PC-9 (cell line): ENCODE results near the gene GPRIN2. TPM values are rescaled to one million over a fixed set of nuclear protein-coding genes. Genes with fewer than 3 reads are reported as not detected.

Source experiments
- BruUV-seq: library from RNA; stranded (reverse); fragments of 400-500 nt; replicated peaks from 2 replicates; lab custom pipeline; 2021; lab: Mats Ljungman, UMichigan
- CTCF ChIA-PET: fragments of 300-600 bp; sonication (Branson Sonifier 250); formaldehyde crosslinking; loops from one replicate; lab custom pipeline; 2022; ENCODE audit warnings: antibody characterized with exemption; lab: Charles Lee
- POLR2A ChIA-PET: fragments of 300-600 bp; sonication (Branson Sonifier 250); formaldehyde crosslinking; loops from one replicate; lab custom pipeline; 2022; ENCODE audit warnings: antibody characterized with exemption; ENCODE audit not compliant: unreplicated experiment; lab: Charles Lee
- DNase-seq, 2 experiments: peaks; one replicate each; pipeline versions ENCODE4 v3.0.0 to v3.0.0-alpha.2; 2015 to 2022; ENCODE audit warnings: mixed read lengths in 1 of 2
- H2AFZ ChIP-seq: fragments of 200-600 bp; sonication (generic); 2 replicates; pipeline ENCODE4 v1.8.1; 2017; ENCODE audit warnings: antibody characterized with exemption
- H3F3A ChIP-seq: fragments of 200-600 bp; sonication (generic); 2 replicates; pipeline ENCODE4 v1.8.1; 2017; ENCODE audit warnings: antibody characterized with exemption, mild to moderate bottlenecking, low read depth; ENCODE audit not compliant: insufficient read depth
- H3K27ac ChIP-seq: fragments of 200-600 bp; sonication (generic); 2 replicates; pipeline ENCODE4 v1.6.1; 2016; ENCODE audit warnings: mixed run types
- H3K27me3 ChIP-seq: fragments of 200-600 bp; sonication (generic); 2 replicates; pipeline ENCODE4 v1.6.1; 2016; ENCODE audit warnings: low read depth, mixed run types; ENCODE audit not compliant: insufficient read depth
- H3K36me3 ChIP-seq: fragments of 200-600 bp; sonication (generic); 2 replicates; pipeline ENCODE4 v1.6.1; 2016; ENCODE audit warnings: low read depth, mixed run types
- H3K4me1 ChIP-seq: fragments of 200-600 bp; sonication (generic); replicated peaks from 2 replicates; pipeline ENCODE4 v1.6.1; 2016; ENCODE audit warnings: mixed run types; ENCODE audit not compliant: insufficient read depth
- H3K4me2 ChIP-seq: fragments of 200-600 bp; sonication (generic); 2 replicates; pipeline ENCODE4 v1.6.1; 2017; ENCODE audit warnings: mixed run types
- H3K4me3 ChIP-seq: fragments of 200-600 bp; sonication (generic); 2 replicates; pipeline ENCODE4 v1.6.1; 2016; ENCODE audit warnings: mixed run types
- H3K79me2 ChIP-seq: fragments of 200-600 bp; sonication (generic); 2 replicates; pipeline ENCODE4 v1.6.1; 2017; ENCODE audit warnings: low read depth, mixed run types
- H3K9me2 ChIP-seq: fragments of 200-600 bp; sonication (generic); 2 replicates; pipeline ENCODE4 v1.8.1; 2017; ENCODE audit warnings: mild to moderate bottlenecking; ENCODE audit not compliant: insufficient read depth
- H3K9me3 ChIP-seq: fragments of 200-600 bp; sonication (generic); 2 replicates; pipeline ENCODE4 v1.8.1; 2016; ENCODE audit warnings: low read depth; ENCODE audit not compliant: insufficient read depth
- H4K20me1 ChIP-seq: fragments of 200-600 bp; sonication (generic); 2 replicates; pipeline ENCODE4 v1.8.1; 2017; ENCODE audit not compliant: insufficient read depth
- CTCF ChIP-seq: fragments of 200-600 bp; sonication (generic); conservative IDR thresholded peaks from 2 replicates; pipeline ENCODE4 v1.6.1; 2017; ENCODE audit warnings: mixed run types, antibody characterized with exemption, mild to moderate bottlenecking, moderate library complexity
- EZH2 ChIP-seq: fragments of 200-600 bp; sonication (generic); IDR thresholded peaks from 2 replicates; pipeline ENCODE4 v1.8.0; 2017; ENCODE audit warnings: antibody characterized with exemption, low read depth
- intact Hi-C: fragments of 100-400 bp; cut with micrococcal nuclease; formaldehyde crosslinking; loops from one replicate; pipeline ENCODE4 v1.10.0; 2022; ENCODE audit not compliant: unreplicated experiment
- total RNA-seq: library from RNA; stranded (reverse); gene quantifications from 2 replicates; pipeline ENCODE4 v1.2.3, GENCODE V29; 2021

The GPRIN2 gene
- total RNA-seq, 1 experiment from 2014 or later = 33.1 TPM

- Histone ChIP-seq H3K4me1 (peaks cover 18% of the 10 kb centered on the region), H3K27me3 (no peaks in the 10 kb centered on the region), H3K4me2 (peak overlapping the region; percentile 20), H3K36me3 (no peaks in the 10 kb centered on the region), H3K79me2 (no peaks in the 10 kb centered on the region), H2AFZ (no peak overlapping the region), H3K27ac (no peak overlapping the region), H3K4me3 (no peak overlapping the region), H3F3A (peaks cover 17% of the 10 kb centered on the region; the same call in 1 of the 2 replicates), H4K20me1 (no peaks in the 10 kb centered on the region), H3K9me3 (no peaks in the 10 kb centered on the region), H3K9me2 (no peaks in the 10 kb centered on the region)
- TF ChIP-seq CTCF (no peak), EZH2 (no peak)
- ChIA-PET POLR2A (interaction anchor here (0.6 to 0.8 kb wide), 4 partner anchors 8 to 1964 kb away, joined by 3 to 6 read pairs (median 4); no protein-coding TSS in a partner anchor), CTCF (no interaction called here)
- DNase-seq = peak; percentile 63 to 66
- intact Hi-C loops = no loop called here
- no TSS peak for BruUV-seq
Measured at GRCh38 chr10:46539596-46540411, 16.7 kb downstream of the GPRIN2 start.

GRCh38 chr10:46538717-46539426 lies 17.6 kb downstream of the GPRIN2 start:
- BruUV-seq = no TSS peak
- POLR2A ChIA-PET = interaction anchor here (0.5 to 0.7 kb wide), 4 partner anchors 7 to 1664 kb away, joined by 3 to 9 read pairs (median 6); no protein-coding TSS in a partner anchor

More at GRCh38 chr10:46538717-46539426, 17.6 kb downstream of the GPRIN2 start:
- H3F3A ChIP-seq = peaks cover 10% of the 10 kb centered on the region; the same call in 1 of the 2 replicates
- no peak overlapping the region for H2AFZ ChIP-seq
- no peaks in the 10 kb centered on the region for H3K36me3 ChIP-seq
- H3K4me2 ChIP-seq = no peak overlapping the region
- peaks cover 8% of the 10 kb centered on the region for H3K4me1 ChIP-seq
- H4K20me1 ChIP-seq = no peaks in the 10 kb centered on the region
- H3K27ac ChIP-seq = no peak overlapping the region
- CTCF ChIA-PET = no interaction called here
- DNase-seq = no peak
- no peaks in the 10 kb centered on the region for H3K9me2 ChIP-seq
- no peaks in the 10 kb centered on the region for H3K9me3 ChIP-seq
- H3K27me3 ChIP-seq = no peaks in the 10 kb centered on the region
- no peak overlapping the region for H3K4me3 ChIP-seq
- TF ChIP-seq CTCF = no peak
- no peak for TF ChIP-seq EZH2
- no peaks in the 10 kb centered on the region for H3K79me2 ChIP-seq
- intact Hi-C loops = no loop called here
